ENCODE measurements around the gene REM2. TPM values are rescaled to one million over a fixed set of nuclear protein-coding genes. Genes with fewer than 3 reads are reported as not detected.
A peak's percentile ranks its signal among the peaks of the same experiment; 100 is the strongest.

The REM2 gene
- total and polyA plus RNA-seq, 2 of the 4 experiments (the other 2 are of a cell fraction), result under 0.01 to 0.07 TPM

- Histone ChIP-seq H3K18ac (ENCODE audit: low read depth, low read length) (peak overlapping the region; percentile 40; the same call in 1 of the 2 replicates), H3K4me1 (ENCODE audit: control insufficient read depth, insufficient read depth, low read length) (peaks cover 3% of the 10 kb centered on the region; the same call in 1 of the 2 replicates), H3K4me3 (ENCODE audit: insufficient read depth, low read depth, low read length) (peak overlapping the region; percentile 79), H3K23ac (ENCODE audit: low read depth, low read length) (peak overlapping the region; percentile 19; the same call in 1 of the 2 replicates), H2BK20ac (ENCODE audit: low read depth, low read length) (no peak overlapping the region), H3K27me3 (ENCODE audit: control insufficient read depth, insufficient read depth, low read length) (no peaks in the 10 kb centered on the region), H4K20me1 (ENCODE audit: insufficient read depth, low read length) (peaks cover 9% of the 10 kb centered on the region), H2AK9ac (replicated peaks; ENCODE audit: low read depth, low read length, poor library complexity) (no peak overlapping the region), H4K91ac (ENCODE audit: insufficient read depth, low read depth, low read length) (peak overlapping the region; percentile 2; the same call in 1 of the 2 replicates), H3K4ac (ENCODE audit: low read depth, low read length) (no peak overlapping the region; the same call in 1 of the 2 replicates), H2AFZ (replicated peaks; ENCODE audit: low read length, poor library complexity) (no peak overlapping the region), H4K5ac (ENCODE audit: low read depth, low read length) (peak overlapping the region; percentile 70; the same call in 1 of the 2 replicates), H3K9ac (ENCODE audit: low read depth, low read length) (peak overlapping the region; percentile 46; the same call in 1 of the 2 replicates), H3K9me1 (ENCODE audit: insufficient read depth, low read length) (0 out of 2 replicates have a peak, but pooled peaks cover 3% of the 10 kb centered on the region), H3K14ac (replicated peaks; ENCODE audit: low read depth, low read length) (peak overlapping the region; percentile 53; the same call in 1 of the 2 replicates), H3K27ac (ENCODE audit: insufficient read depth, low read length) (peak overlapping the region; percentile 84; the same call in 1 of the 2 replicates), H2BK120ac (ENCODE audit: low read depth, low read length) (no peak overlapping the region), H2AK5ac (ENCODE audit: low read depth, low read length) (no peak overlapping the region), H3K36me3 (ENCODE audit: control insufficient read depth, insufficient read depth, low read length) (peaks cover 18% of the 10 kb centered on the region), H2BK5ac (ENCODE audit: low read depth, low read length, poor library complexity, severe bottlenecking) (peak overlapping the region; percentile 95), H2BK15ac (ENCODE audit: low read depth, low read length) (no peak overlapping the region), H3K56ac (ENCODE audit: extremely low read depth, insufficient read depth, low read length) (0 out of 2 replicates have a peak overlapping the region, but pooled peaks have one; percentile 17), H3K9me3 (ENCODE audit: control insufficient read depth, insufficient read depth, low read length) (no peaks in the 10 kb centered on the region), H3K79me1 (ENCODE audit: low read depth in 1 of 2, low read length in 2 of 2) (peaks cover 20 to 27% of the 10 kb centered on the region in 2 experiments; a peak in 3 of 4 replicates), H4K8ac (ENCODE audit: low read depth in 2 of 2, low read length in 2 of 2) (peak overlapping the region; percentile 37 to 79), H3K4me2 (ENCODE audit: low read depth, low read length) (peak overlapping the region; percentile 98)
- POLR2A ChIA-PET (ENCODE audit: unreplicated experiment), result interaction anchor here (0.6 kb wide), 1 partner anchor 492 kb away, joined by 4 read pairs; no protein-coding TSS in a partner anchor
- WGBS, 2 experiments (ENCODE audit: extremely low coverage in 2 of 2, insufficient read length in 1 of 2), result no CpG with 5 or more reads among the region's 1 CpG
- no peak for ATAC-seq (ENCODE audit: low read depth)
- DNase-seq, result no peak
- intact Hi-C loops (cut with micrococcal nuclease), result loop anchor here (5.0 kb wide), 1 partner anchor 111 kb away; the partner anchor contains the start of gene AJUBA
- dilution Hi-C loops (cut with HindIII; ENCODE audit: low sequenced_read_pairs, unreplicated experiment), result no loop called here
- BruUV-seq (replicated peaks), result no TSS peak
- TF ChIP-seq RAD21 (IDR thresholded peaks at IDR 0.05; ENCODE audit: low read length) (no peak), RFX5 (IDR thresholded peaks at IDR 0.05; ENCODE audit: low read depth, low read length) (no peak), MAZ (IDR thresholded peaks at IDR 0.05; ENCODE audit: borderline replicate concordance, low read depth, low read length) (no peak)
- TF ChIP-seq, protein P1, sequence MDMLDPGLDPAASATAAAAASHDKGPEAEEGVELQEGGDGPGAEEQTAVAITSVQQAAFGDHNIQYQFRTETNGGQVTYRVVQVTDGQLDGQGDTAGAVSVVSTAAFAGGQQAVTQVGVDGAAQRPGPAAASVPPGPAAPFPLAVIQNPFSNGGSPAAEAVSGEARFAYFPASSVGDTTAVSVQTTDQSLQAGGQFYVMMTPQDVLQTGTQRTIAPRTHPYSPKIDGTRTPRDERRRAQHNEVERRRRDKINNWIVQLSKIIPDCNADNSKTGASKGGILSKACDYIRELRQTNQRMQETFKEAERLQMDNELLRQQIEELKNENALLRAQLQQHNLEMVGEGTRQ (IDR thresholded peaks at IDR 0.05; ENCODE audit: low read depth, low read length), result no peak
- TF ChIP-seq, protein P2, sequence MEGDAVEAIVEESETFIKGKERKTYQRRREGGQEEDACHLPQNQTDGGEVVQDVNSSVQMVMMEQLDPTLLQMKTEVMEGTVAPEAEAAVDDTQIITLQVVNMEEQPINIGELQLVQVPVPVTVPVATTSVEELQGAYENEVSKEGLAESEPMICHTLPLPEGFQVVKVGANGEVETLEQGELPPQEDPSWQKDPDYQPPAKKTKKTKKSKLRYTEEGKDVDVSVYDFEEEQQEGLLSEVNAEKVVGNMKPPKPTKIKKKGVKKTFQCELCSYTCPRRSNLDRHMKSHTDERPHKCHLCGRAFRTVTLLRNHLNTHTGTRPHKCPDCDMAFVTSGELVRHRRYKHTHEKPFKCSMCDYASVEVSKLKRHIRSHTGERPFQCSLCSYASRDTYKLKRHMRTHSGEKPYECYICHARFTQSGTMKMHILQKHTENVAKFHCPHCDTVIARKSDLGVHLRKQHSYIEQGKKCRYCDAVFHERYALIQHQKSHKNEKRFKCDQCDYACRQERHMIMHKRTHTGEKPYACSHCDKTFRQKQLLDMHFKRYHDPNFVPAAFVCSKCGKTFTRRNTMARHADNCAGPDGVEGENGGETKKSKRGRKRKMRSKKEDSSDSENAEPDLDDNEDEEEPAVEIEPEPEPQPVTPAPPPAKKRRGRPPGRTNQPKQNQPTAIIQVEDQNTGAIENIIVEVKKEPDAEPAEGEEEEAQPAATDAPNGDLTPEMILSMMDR (conservative IDR thresholded peaks at IDR 0.05; ENCODE audit: low read depth, low read length), result no peak
- TF ChIP-seq, protein P3, sequence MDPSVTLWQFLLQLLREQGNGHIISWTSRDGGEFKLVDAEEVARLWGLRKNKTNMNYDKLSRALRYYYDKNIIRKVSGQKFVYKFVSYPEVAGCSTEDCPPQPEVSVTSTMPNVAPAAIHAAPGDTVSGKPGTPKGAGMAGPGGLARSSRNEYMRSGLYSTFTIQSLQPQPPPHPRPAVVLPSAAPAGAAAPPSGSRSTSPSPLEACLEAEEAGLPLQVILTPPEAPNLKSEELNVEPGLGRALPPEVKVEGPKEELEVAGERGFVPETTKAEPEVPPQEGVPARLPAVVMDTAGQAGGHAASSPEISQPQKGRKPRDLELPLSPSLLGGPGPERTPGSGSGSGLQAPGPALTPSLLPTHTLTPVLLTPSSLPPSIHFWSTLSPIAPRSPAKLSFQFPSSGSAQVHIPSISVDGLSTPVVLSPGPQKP (IDR thresholded peaks at IDR 0.05; ENCODE audit: borderline replicate concordance, low read depth, low read length), result no peak
- CTCF ChIA-PET, result interaction anchor here (0.6 to 1.6 kb wide), 6 partner anchors 11 to 48 kb away, joined by 3 to 7 read pairs (median 3); no protein-coding TSS in a partner anchor
- in situ Hi-C loops (cut with MboI; ENCODE audit: low sequenced_read_pairs), result loop anchor here (25.0 kb wide), 1 partner anchor 484 kb away; no protein-coding TSS in a partner anchor
Measured at GRCh38 chr14:22870811-22871223, 12.2 kb upstream of the REM2 start.
